NT2/D1 (cell line): ENCODE measurements around the gene G0S2.

Source experiments
- SUZ12 ChIP-seq: IDR thresholded peaks from 2 replicates; pipeline ENCODE4 v1.6.1; 2011; ENCODE audit not compliant: insufficient read length, insufficient read depth; ENCODE audit errors: extremely low read depth
- YY1 ChIP-seq: IDR thresholded peaks from 2 replicates; pipeline ENCODE4 v1.6.1; 2011; ENCODE audit not compliant: insufficient read length, insufficient read depth
- ZNF274 ChIP-seq: IDR thresholded peaks from 2 replicates; pipeline ENCODE4 v1.6.1; 2011; ENCODE audit warnings: mild to moderate bottlenecking, low read depth, low read length

GRCh38 chr1:209652121-209652735, 23.0 kb upstream of the G0S2 start, which contains the start of gene LAMB3:
- TF ChIP-seq ZNF274: no peak
- TF ChIP-seq YY1: no peak
- TF ChIP-seq SUZ12: no peak
